Prostate gland (tissue), 2 donors: ENCODE results near the gene CST9L.

Experiments
- CTCF ChIP-seq, 4 experiments: fragments of 200-600 bp in 2 of 4; fragments of 450-650 bp in 2 of 4; sonication (generic) in 2 of 4; IDR thresholded peaks; 1 replicate in 3 of 4; 2 replicates in 1 of 4; pipeline ENCODE4 v1.5.1; 2016 to 2019; ENCODE audit warnings: antibody characterized with exemption in 4 of 4, mild to moderate bottlenecking in 2 of 4, moderate library complexity in 2 of 4
- POLR2A ChIP-seq: fragments of 450-650 bp; IDR thresholded peaks from one replicate; pipeline ENCODE4 v1.6.1; 2016; ENCODE audit warnings: antibody characterized with exemption, mild to moderate bottlenecking

- no peak for TF ChIP-seq POLR2A
- TF ChIP-seq CTCF (IDR thresholded peaks at IDR 0.05), result no peak
These were observed 35.8 kb downstream of the CST9L start for GRCh38 chr20:23532533-23532932.
